Endothelial cell of umbilical vein (primary cell): ENCODE measurements around the gene ATXN7L2. TPM values are rescaled to one million over a fixed set of nuclear protein-coding genes. Genes with fewer than 3 reads are reported as not detected.

Experiments used
- Bru-seq: library from RNA; stranded (reverse); fragments of 400-500 nt; gene quantifications from one replicate; lab custom pipeline; 2021; lab: Mats Ljungman, UMichigan
- BruChase-seq, 2 experiments: library from RNA; stranded (reverse); fragments of 400-500 nt; gene quantifications; one replicate each; lab custom pipeline; 2021; lab: Mats Ljungman, UMichigan
- BruUV-seq: library from RNA; stranded (reverse); fragments of 400-500 nt; replicated peaks from 2 replicates; lab custom pipeline; 2021; lab: Mats Ljungman, UMichigan
- CTCF ChIA-PET: fragments of 300-600, 350-600 bp; sonication (Branson Sonifier 250); formaldehyde crosslinking; loops from one replicate; lab custom pipeline; 2021; ENCODE audit warnings: antibody characterized with exemption, inconsistent platforms; lab: Charles Lee
- POLR2A ChIA-PET: fragments of 300-600, 350-600 bp; sonication (Branson Sonifier 250); formaldehyde crosslinking; loops from one replicate; lab custom pipeline; 2021; ENCODE audit warnings: antibody characterized with exemption, inconsistent platforms; lab: Charles Lee
- DNase-seq: peaks from one replicate; pipeline ENCODE4 v3.0.0-alpha.2; 2011; ENCODE audit warnings: low read depth, low spot score
- FAIRE-seq: peaks from 2 replicates; lab custom pipeline; 2011; peaks lifted over from hg19 to GRCh38; lab: Jason Lieb, UNC
- H2AFZ ChIP-seq: 2 replicates; pipeline ENCODE4 v1.6.0; 2012; ENCODE audit warnings: low read depth, low read length, control low read depth, inconsistent platforms
- H3K27ac ChIP-seq: 2 replicates; pipeline ENCODE4 v1.5.1; 2011; ENCODE audit warnings: low read depth, mild to moderate bottlenecking, control low read depth, low read length, moderate library complexity; ENCODE audit not compliant: insufficient read depth
- H3K27me3 ChIP-seq, 2 experiments: 2 replicates each; pipeline versions ENCODE4 v1.6.0 to v1.6.1; 2011; ENCODE audit warnings: low read length in 2 of 2, mixed read lengths in 1 of 2; ENCODE audit not compliant: control insufficient read depth in 2 of 2, insufficient read depth in 2 of 2
- H3K36me3 ChIP-seq, 2 experiments: 2 replicates in 1 of 2; 3 replicates in 1 of 2; pipeline ENCODE4 v1.5.1; 2011; ENCODE audit warnings: low read length in 2 of 2, mild to moderate bottlenecking in 1 of 2, moderate library complexity in 1 of 2; ENCODE audit not compliant: control insufficient read depth in 2 of 2, insufficient read depth in 2 of 2; ENCODE audit errors: extremely low read depth in 1 of 2
- H3K4me1 ChIP-seq: 3 replicates; pipeline ENCODE4 v1.5.1; 2011; ENCODE audit warnings: mild to moderate bottlenecking, low read length; ENCODE audit not compliant: control insufficient read depth, insufficient read depth; ENCODE audit errors: extremely low read depth
- H3K4me2 ChIP-seq: 2 replicates; pipeline ENCODE4 v1.6.1; 2011; ENCODE audit warnings: low read length, control low read depth, mixed read lengths; ENCODE audit not compliant: insufficient read depth
- H3K4me3 ChIP-seq, 3 experiments: fragments of 200-600 bp in 1 of 3; sonication (generic), shearing (Covaris generic) in 1 of 3; replicated peaks in 1 of 3; 2 replicates each; pipeline ENCODE4 v1.5.1; 2011 to 2016; ENCODE audit warnings: control low read depth in 3 of 3, low read length in 3 of 3, mild to moderate bottlenecking in 2 of 3, inconsistent platforms in 1 of 3, low read depth in 1 of 3, moderate library complexity in 1 of 3; ENCODE audit not compliant: insufficient read depth in 1 of 3
- H3K79me2 ChIP-seq: 2 replicates; pipeline ENCODE4 v1.6.0; 2012; ENCODE audit warnings: low read length, inconsistent platforms; ENCODE audit not compliant: control insufficient read depth, insufficient read depth
- H3K9ac ChIP-seq: replicated peaks from 2 replicates; pipeline ENCODE3; 2011; ENCODE audit warnings: low read length, control low read depth; ENCODE audit not compliant: insufficient read depth; ENCODE audit errors: extremely low read depth
- H3K9me1 ChIP-seq: replicated peaks from 3 replicates; pipeline ENCODE4 v1.6.0; 2011; ENCODE audit warnings: mild to moderate bottlenecking, low read length; ENCODE audit not compliant: control insufficient read depth, insufficient read depth; ENCODE audit errors: extremely low read depth
- H3K9me3 ChIP-seq: replicated peaks from 2 replicates; pipeline ENCODE4 v1.5.1; 2012; ENCODE audit warnings: low read length, inconsistent platforms; ENCODE audit not compliant: control insufficient read depth, insufficient read depth
- H4K20me1 ChIP-seq: replicated peaks from 2 replicates; pipeline ENCODE3; 2011; ENCODE audit warnings: mild to moderate bottlenecking, low read length; ENCODE audit not compliant: control insufficient read depth, insufficient read depth; ENCODE audit errors: extremely low read depth
- CTCF ChIP-seq, 2 donors: IDR thresholded peaks; 1 replicate in 1 of 2; 2 replicates in 1 of 2; pipeline ENCODE4 v1.5.1; 2011; ENCODE audit warnings: low read length in 2 of 2, mild to moderate bottlenecking in 2 of 2, moderate library complexity in 2 of 2, control low read depth in 1 of 2, inconsistent platforms in 1 of 2, low read depth in 1 of 2; ENCODE audit not compliant: insufficient read depth in 1 of 2; ENCODE audit errors: extremely low read depth in 1 of 2
- EZH2 ChIP-seq: IDR thresholded peaks from 2 replicates; pipeline ENCODE4 v1.6.1; 2012; ENCODE audit warnings: borderline replicate concordance, low read depth, mild to moderate bottlenecking, moderate library complexity, low read length, inconsistent platforms; ENCODE audit not compliant: severe bottlenecking
- FOS ChIP-seq: IDR thresholded peaks from 2 replicates; pipeline ENCODE4 v1.6.1; 2011; ENCODE audit warnings: mild to moderate bottlenecking, low read length, moderate library complexity, borderline replicate concordance; ENCODE audit not compliant: insufficient read depth
- JUN ChIP-seq: IDR thresholded peaks from 2 replicates; pipeline ENCODE4 v1.6.1; 2011; ENCODE audit warnings: borderline replicate concordance, low read depth; ENCODE audit not compliant: insufficient read length, insufficient read depth
- MAX ChIP-seq: IDR thresholded peaks from 2 replicates; pipeline ENCODE4 v1.6.1; 2011; ENCODE audit not compliant: insufficient read depth, insufficient read length
- MYC ChIP-seq: IDR thresholded peaks from one replicate; pipeline ENCODE4 v1.6.1; 2011; ENCODE audit warnings: mild to moderate bottlenecking, low read depth, low read length
- POLR2A ChIP-seq: IDR thresholded peaks from 2 replicates; pipeline ENCODE4 v1.6.1; 2012; ENCODE audit warnings: low read depth, mild to moderate bottlenecking, control low read depth, low read length
- POLR2AphosphoS5 ChIP-seq: IDR thresholded peaks from 2 replicates; pipeline ENCODE4 v1.6.1; 2012; ENCODE audit warnings: low read depth, mild to moderate bottlenecking, control low read depth, low read length, moderate library complexity; ENCODE audit not compliant: insufficient read depth
- dilution Hi-C: fragments of 300-500 bp; cut with MboI; formaldehyde crosslinking; loops from one replicate; pipeline ENCODE4 v1.15.0; 2019; ENCODE audit warnings: low sequenced_read_pairs; ENCODE audit not compliant: extremely low pct_ligation_motif_present
- intact Hi-C: fragments of 100-400 bp; cut with micrococcal nuclease; formaldehyde crosslinking; loops from one replicate; pipeline ENCODE4 v1.10.0; 2022
- long read RNA-seq: library from polyadenylated mRNA; stranded (forward); transcript quantifications from one replicate; pipeline ENCODE4 v2.0.0, GENCODE V29; 2021
- polyA minus RNA-seq, 3 experiments: library from RNA; depleted of rRNA, polyadenylated mRNA; stranded (reverse); fragments of >200 nt; gene quantifications; 1 replicate in 1 of 3; 2 replicates in 2 of 3; pipeline ENCODE4 v1.2.3, GENCODE V29; 2011
- polyA plus RNA-seq, 4 experiments: library from polyadenylated mRNA; depleted of rRNA in 3 of 4; stranded (reverse) in 3 of 4; unstranded in 1 of 4; fragments of >200 nt; gene quantifications; 2 replicates each; pipeline versions ENCODE4 v1.2.1 to v1.2.3, GENCODE V29; 2011 to 2012; ENCODE audit warnings: missing spikeins in 1 of 4
- total RNA-seq: library from RNA; stranded (reverse); gene quantifications from 2 replicates; pipeline ENCODE4 v1.2.3, GENCODE V29; 2021

The ATXN7L2 gene
- 3.8 and 4.4 TPM in 2 replicates for total RNA-seq
- 4.9 and 5.7 TPM in 2 replicates for polyA plus RNA-seq
- 2.6 and 3.5 TPM in 2 replicates for polyA plus RNA-seq (2011; cell fraction: cytosol; rRNA removed)
- 15.2 and 17.3 TPM in 2 replicates for polyA plus RNA-seq (2011; cell fraction: nucleus; rRNA removed)
- 1.8 and 3.3 TPM in 2 replicates for polyA plus RNA-seq (2012)
- polyA minus RNA-seq: 2.8 and 3.6 TPM in 2 replicates
- 5.6 TPM for polyA minus RNA-seq (2011; cell fraction: cytosol; rRNA and poly(A)+ RNA removed)
- 8.6 and 12.9 TPM in 2 replicates for polyA minus RNA-seq (2011; cell fraction: nucleus; rRNA and poly(A)+ RNA removed)
- percentile 45 among the genes with signal in this experiment for Bru-seq, nascent RNA
- percentile 49 among the genes with signal in this experiment for BruChase-seq, experiment 1, labeled RNA remaining after a 6-hour chase
- BruChase-seq, experiment 2, labeled RNA remaining after a 2-hour chase: percentile 58 among the genes with signal in this experiment
- long read RNA-seq, partial matches to known transcripts: 4 of 13 reads
- long read RNA-seq, other reads (novel, unspliced or antisense): 7 of 13 reads

- intact Hi-C loops (loop anchor here (1.0 to 10.0 kb wide), 6 partner anchors 10 to 281 kb away; partner anchors contain the start of genes AMPD2, CYB561D1, EPS8L3 and GNAT2), dilution Hi-C loops (no loop called here)
- Histone ChIP-seq H3K79me2 (no peaks in the 10 kb centered on the region), H3K27ac (peak within 1 kb of the TSS; percentile 83), H3K9me3 (no peaks in the 10 kb centered on the region), H4K20me1 (no peaks in the 10 kb centered on the region), H3K4me3 (peak within 1 kb of the TSS; percentile 66 to 76 (median 69)), H3K4me2 (peak within 1 kb of the TSS; percentile 92), H3K4me1 (peaks cover 14% of the 10 kb centered on the region), H3K36me3 (peaks cover 0 to 2% of the 10 kb centered on the region in 2 experiments), H3K27me3 (peaks cover 18 to 21% of the 10 kb centered on the region in 2 experiments), H3K9ac (peak within 1 kb of the TSS; percentile 93), H2AFZ (peak within 1 kb of the TSS; percentile 99), H3K9me1 (no peaks in the 10 kb centered on the region)
- FAIRE-seq (peak; percentile 87), DNase-seq (peak; percentile 92)
- BruUV-seq: no TSS peak
- CTCF ChIA-PET: interaction anchor here (0.7 to 3.4 kb wide), 4 partner anchors 9 to 59 kb away, joined by 5 to 27 read pairs (median 14); partner anchors contain the start of gene CYB561D1
- POLR2A ChIA-PET: interaction anchor here (0.7 to 1.2 kb wide), 5 partner anchors 10 to 286 kb away, joined by 3 to 6 read pairs (median 3); partner anchors contain the start of gene CYB561D1
- TF ChIP-seq POLR2A: peak; percentile 94
- TF ChIP-seq CTCF (IDR thresholded peaks at IDR 0.05; ENCODE audit: extremely low read depth in 1 of 2, insufficient read depth in 1 of 2, low read depth in 1 of 2, low read length in 2 of 2): no peak
- TF ChIP-seq MAX: peak; percentile 6
- no peak for TF ChIP-seq EZH2
- no peak for TF ChIP-seq FOS
- no peak for TF ChIP-seq POLR2AphosphoS5
- no peak for TF ChIP-seq JUN
- TF ChIP-seq MYC: peak; percentile 13
These were observed at the start of gene ATXN7L2 for GRCh38 chr1:109483672-109484518. ATXN7L2 (plus strand) TSS chr1:109483905; CDS start chr1:109483954, 49 bp downstream.
